ENCODE results near the gene TMEM108.

TMEM108 gene

GRCh38 chr3:133283958-133284807 is 246.0 kb downstream of the TMEM108 start:
- no peak for DNase-seq

DNA sequence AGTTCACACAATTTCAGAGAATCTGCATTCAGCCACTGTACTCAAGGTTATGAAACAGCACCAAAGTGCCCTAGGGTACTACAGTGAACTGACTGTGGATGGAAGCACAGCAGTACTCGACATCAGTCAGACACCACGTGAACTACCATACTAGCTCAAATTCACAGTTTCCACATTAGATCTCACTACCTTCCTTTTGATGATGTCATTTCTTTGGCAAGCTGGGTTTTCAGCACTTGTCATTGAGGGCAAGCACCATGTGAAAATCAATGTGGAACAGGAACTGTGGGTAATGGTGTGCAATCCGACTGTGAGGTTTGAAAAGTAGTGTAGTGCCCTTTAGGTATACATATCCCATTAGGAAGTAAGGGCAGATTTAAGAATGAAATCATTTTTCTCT is 251.1 kb downstream of the TMEM108 start:
- no peak for DNase-seq

- DNase-seq = no peak
These were observed 254.1 kb downstream of the TMEM108 start for GRCh38 chr3:133292296-133292695.

GRCh38 chr3:133293397-133294110 is 255.4 kb downstream of the TMEM108 start:
- DNase-seq = no peak

DNA sequence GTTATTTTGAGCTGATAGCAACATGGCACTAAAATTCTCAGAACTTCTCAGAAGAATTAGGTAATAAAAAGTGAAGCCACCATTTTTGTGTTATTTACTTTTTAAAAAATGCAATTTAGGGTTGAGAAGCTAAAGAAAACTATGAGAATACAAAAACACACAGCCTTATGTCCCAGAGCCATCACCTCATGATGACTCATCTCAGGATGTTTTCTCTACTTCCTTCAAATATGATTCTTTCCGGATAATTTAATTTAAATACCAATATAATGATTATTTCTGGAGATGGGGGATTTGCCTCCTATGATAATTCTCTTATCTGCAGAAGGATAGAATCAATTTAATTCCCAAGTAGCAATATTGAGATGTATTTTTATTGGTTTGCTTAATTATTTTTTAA is 256.1 kb downstream of the TMEM108 start:
- no peak for DNase-seq

GRCh38 chr3:133295199-133295901 is 257.2 kb downstream of the TMEM108 start:
- DNase-seq = no peak

DNA sequence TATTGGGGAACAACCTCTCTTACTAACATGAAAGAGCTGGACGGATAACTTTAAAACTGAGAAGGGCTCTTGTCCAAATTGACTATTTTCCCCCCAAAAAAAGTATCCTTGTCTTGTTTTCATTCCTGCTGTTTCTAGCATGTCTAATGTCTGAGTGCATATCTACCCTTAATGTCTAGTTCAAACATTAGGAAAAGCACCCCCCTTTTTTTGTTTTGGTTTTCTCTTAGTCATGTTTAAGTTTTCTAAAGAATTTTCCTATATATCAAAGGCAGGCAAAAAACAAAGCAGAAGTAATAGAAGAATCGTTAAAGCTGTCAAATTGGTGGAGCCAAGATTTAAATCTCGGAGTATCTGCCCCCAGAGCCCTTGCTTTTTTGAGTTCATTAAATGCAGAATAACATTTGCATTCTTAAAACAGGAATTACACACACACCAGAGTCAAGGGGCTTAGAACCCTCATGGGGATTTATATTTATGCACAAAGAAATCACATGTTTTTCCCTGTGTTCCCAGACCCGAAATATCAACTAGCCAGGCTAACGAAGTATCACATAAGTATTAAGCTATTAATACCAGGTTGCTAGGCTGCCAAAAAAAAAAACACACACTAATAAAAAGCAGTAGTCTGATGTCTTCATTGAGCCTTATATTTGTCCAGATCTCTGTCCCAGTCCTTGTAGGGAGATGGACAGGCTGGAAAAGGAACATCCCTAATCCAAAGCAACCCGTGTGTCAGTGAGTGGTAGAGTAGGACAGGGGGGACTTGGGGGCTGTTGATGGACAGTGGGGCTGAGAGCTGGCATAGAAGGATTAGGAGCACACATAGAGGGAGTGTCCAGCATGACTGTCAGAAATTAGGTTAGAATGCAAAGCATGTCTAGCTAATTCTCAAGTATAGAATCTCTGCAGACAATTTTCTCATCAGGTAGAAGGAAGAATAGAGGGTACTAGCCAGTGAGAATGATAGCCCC is 258.0 kb downstream of the TMEM108 start:
- DNase-seq = no peak

DNA sequence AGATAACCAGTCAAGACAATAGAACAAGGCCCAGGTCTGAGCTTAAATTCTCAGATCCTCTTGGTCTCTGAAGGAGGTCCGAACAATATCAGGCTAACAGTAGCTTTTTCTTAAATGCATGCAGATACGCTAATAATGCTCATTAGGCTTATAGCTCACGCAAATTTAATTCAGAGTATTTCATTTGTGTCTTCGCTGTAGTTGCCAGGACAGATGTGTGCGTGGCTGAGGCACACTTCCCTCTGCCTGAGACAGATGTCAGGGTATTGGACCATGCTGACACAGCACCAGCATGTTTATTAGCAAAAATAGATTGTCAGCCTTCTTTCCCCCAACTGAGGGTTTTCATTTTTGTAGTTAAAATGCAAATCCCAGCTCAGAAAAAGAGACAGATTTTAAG is 258.8 kb downstream of the TMEM108 start:
- no peak for DNase-seq

DNA sequence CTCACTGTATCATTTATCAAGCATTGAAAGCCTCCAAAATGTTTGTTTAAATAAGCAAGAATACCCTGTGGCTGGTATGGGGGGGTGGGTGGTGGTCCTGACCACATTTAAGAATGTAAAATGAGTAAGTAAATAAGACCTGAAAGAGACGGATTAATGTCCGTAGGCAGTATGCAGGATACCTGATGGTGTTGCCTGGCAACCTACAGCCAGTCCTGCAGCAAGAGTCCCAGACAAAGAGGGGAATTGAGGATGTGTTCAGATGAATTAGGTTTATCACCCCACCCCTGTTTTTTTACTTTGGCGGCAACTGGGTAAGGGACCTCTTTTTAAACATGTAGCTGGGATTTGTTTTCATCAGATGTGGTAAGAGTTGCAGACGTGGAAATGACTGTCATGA is 261.9 kb downstream of the TMEM108 start:
- no peak for DNase-seq

DNA sequence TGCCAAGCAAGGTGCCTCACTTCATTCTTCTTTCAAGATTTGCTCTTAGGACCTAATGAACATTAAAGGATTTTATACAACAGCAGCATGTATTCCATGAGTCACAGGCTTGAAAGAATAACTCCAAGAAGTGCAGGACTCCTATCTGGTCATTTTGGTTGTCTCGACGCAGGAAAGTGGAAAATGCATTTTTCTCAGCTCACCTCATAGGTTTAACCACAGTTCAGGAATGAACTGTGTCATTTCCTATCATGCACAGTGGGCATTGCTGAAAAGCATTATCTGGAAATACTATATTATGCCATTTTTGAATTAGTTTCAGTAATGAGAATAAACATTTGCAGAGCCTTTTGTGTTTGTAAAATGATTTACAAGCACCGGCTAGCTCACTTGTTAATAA is 263.0 kb downstream of the TMEM108 start:
- no peak for DNase-seq

DNA sequence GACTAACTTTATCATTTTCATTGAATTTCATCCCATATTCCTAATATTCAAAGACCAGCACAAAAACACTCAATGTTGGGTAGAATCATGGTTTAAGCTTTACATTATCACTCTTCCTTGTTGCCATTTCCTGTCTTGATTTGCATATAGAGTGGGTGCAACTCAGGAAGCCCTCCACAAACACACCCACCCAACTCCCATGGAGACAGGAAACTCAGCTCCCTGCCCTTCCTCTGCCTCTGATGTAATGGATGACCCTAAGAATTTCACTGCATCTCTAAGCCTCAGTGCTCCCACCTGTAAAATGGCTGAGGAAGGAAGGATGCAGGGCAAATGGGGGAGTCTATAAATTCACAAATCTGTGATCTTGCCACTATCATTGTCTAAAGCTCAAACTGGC is 263.5 kb downstream of the TMEM108 start:
- DNase-seq = no peak

DNA sequence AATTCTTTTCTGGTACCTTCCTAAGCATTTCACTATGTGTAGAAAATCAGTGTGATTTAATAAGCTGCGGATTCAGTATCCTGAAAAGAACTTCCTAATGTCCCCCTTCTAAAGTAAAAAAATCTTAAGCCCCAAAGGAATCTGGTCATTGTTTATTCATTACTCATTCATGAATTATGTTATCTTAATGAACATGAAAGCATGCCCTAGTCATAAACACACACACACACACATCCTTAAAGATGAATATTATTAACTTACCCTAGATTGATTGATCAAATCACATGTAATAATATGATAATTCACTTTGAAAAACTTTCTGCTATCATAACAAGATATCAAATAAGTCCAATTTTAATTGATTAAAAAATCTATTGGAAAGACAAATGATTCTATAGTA is 265.2 kb downstream of the TMEM108 start:
- DNase-seq = no peak

GRCh38 chr3:133317866-133318265 is 279.7 kb downstream of the TMEM108 start:
- DNase-seq = no peak

- no peak for DNase-seq
These were observed 290.2 kb downstream of the TMEM108 start for GRCh38 chr3:133328373-133328772.

GRCh38 chr3:133329626-133330025 is 291.4 kb downstream of the TMEM108 start:
- DNase-seq = no peak

DNA sequence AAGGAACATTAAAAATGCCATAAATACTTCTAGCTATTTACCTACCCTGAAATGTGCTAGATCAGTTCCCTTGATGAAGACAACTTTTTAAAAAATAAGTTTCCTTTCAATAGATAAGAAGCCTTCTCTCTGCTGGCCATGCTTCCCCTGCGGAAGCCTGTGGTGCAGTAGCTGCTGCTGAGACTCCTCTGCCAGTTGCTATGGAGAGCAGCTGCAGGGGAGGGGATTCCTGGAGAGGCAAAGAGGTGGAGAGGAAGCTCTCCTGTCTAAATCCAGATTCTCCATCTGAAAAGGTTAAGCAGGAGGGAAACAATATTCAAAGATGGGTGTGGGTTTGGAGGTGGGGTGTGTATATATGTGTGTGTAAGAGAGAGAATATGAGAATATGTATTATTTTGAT is 291.9 kb downstream of the TMEM108 start:
- DNase-seq = no peak

DNA sequence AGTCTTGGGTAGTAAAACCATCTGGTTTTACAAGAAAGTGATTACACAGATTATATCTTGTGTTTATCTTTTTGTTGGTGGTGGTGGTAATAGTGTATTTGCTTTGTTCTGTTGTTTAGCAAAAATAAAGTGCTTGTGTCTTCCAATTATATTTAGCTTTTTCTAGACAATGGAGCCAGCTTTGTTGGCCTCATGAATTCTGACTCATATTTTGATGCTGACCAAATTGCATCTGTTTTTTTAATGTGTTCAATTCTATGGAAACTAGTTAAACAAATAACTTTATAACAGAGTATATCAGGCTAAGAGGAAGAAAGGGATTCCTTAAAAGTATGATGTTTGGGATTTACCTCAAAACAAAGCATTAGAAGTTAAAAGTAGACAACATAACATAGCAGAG is 292.3 kb downstream of the TMEM108 start:
- DNase-seq = no peak

- DNase-seq = no peak
These were observed 316.5 kb downstream of the TMEM108 start for GRCh38 chr3:133354721-133355120.

GRCh38 chr3:133360476-133360875 is 322.3 kb downstream of the TMEM108 start:
- DNase-seq = no peak

DNA sequence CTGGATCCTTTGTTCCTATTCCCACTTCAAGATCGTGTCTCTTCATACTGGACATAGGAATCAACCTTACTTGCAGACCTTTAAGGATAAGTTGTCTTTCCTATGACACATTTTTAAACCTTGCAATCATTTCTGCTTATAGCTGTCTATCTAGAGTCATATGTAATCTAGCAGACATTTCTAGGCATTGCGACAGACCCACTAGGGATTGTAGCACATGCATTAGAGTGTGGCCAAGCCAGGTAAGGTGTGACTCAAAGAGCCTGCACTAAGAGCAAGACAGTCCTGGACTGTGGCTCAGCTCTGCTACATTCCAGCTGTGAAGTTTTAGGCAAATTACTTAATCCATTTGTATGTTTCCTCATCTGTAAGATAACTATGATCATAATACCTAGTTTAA is 322.8 kb downstream of the TMEM108 start:
- no peak for DNase-seq

- DNase-seq = no peak
These were observed 323.2 kb downstream of the TMEM108 start for GRCh38 chr3:133361435-133361834.

- no peak for DNase-seq
These were observed 324.3 kb downstream of the TMEM108 start for GRCh38 chr3:133362539-133362938.

GRCh38 chr3:133364704-133365103 is 326.5 kb downstream of the TMEM108 start:
- DNase-seq = no peak
